HG02763 (cell line): Measurements from ENCODE around the gene TIMMDC1.
"Not testable (repeated sequence)": the region's sequence is repeated elsewhere in the genome, so short reads cannot be mapped to it uniquely, and the experiment has no call there.

Experiments
- ATAC-seq: cut with Tn5 transposase; IDR thresholded peaks from one replicate; pipeline ENCODE4 v1.9.1; 2021; ENCODE audit warnings: mild to moderate bottlenecking, moderate library complexity; ENCODE audit not compliant: unreplicated experiment

TIMMDC1 gene

GRCh38 chr3:119508172-119508845, 10.0 kb downstream of the TIMMDC1 start:
- peak; percentile 47 for ATAC-seq

DNA sequence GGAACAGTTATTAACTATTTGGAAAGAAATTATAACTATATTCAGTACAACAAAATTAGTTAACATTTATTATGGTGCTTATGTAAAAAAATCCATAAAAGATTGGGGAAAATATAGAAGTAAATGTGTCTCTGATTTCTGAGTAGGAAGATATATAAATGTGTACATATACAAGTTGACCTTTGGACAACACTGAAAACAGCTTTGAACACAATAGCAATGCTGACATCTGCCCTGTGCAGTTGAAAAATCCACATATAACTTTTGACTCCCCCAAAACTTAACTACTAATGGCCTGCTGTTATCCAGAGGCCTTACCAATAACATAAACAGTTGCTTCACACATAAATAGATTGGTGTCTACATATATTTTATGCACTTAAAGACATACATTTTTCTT, 12.3 kb downstream of the TIMMDC1 start:
- no peak for ATAC-seq

- no peak for ATAC-seq
These were observed 16.3 kb downstream of the TIMMDC1 start for GRCh38 chr3:119514637-119515036.

DNA sequence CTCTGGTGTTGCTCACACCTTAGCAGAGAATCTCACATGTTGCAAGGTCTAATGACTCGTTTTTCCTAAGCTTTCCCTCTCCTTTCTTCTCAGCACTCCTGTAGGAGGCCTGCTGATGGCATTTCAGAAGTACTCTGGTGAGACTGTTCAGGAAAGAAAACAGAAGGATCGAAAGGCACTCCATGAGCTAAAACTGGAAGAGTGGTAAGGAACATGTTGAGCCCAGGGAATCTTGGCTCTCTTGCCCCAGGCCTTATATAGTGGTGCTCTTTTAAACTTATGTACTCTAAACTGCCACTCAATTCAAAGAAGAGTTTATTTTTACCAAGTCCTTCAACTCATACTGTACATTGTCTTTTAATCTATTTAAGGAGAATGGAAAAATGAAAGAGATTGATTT, 18.8 kb downstream of the TIMMDC1 start:
- ATAC-seq = no peak

DNA sequence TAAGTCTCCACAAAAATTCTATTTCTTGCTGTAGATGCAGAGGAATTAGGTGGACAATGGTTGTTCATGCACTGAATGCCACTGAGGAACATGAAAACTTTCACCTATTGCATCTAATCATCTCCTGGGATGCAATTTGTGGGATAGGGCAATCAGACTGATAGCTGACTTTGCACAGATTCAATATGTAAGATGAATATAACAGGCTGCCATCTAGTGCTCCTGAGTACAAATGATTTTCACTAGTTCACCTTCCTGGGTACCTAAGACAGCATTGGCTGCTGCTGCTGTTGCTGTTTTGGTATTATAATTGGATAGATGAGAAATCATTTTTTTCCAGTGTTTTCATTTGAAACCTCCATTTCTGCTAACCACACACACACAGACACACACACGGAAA, 19.7 kb downstream of the TIMMDC1 start:
- ATAC-seq = no peak

- ATAC-seq = no peak
These were observed 26.8 kb downstream of the TIMMDC1 start for GRCh38 chr3:119524931-119525662.

GRCh38 chr3:119527714-119528113, 29.4 kb downstream of the TIMMDC1 start:
- no peak for ATAC-seq

DNA sequence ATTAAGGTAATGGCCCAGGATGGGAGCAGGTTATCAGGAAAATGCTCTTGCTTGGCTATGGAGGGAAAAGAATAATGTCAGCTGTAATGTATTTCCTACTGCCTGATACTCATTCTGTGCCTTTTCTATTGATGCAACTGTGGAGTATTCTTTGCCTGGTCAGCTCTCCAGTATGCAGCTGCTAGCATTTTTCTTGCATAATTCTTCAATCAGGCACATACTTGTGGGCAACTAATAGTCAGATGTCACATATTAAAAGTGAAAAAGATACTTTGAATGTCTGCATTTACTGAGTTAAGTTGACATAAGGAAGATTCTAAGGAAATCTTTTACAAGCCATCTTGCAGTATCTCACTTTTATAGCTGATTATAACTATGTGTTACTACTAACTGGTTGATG, 31.5 kb downstream of the TIMMDC1 start:
- ATAC-seq = no peak

GRCh38 chr3:119530456-119530855, 32.1 kb downstream of the TIMMDC1 start:
- ATAC-seq = no peak

DNA sequence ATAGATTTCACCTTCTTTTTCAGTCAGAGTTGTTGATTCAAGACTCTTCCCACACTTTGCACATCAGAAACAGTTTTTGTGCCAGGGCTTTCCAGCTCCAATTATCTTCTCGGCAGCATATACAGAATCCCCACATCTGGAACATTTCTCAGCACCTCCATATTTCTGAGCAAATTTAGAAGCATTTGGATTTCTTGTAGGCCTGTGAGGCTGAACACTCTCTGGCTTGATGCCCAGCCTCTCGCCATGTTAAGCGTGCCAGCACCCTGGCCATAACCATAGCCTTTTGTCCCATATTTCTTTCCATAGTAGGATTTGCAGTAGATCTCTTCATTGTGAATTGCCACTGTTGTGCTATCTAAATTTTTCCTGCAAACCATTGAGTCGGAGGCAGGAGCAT, 32.8 kb downstream of the TIMMDC1 start:
- ATAC-seq = no peak

DNA sequence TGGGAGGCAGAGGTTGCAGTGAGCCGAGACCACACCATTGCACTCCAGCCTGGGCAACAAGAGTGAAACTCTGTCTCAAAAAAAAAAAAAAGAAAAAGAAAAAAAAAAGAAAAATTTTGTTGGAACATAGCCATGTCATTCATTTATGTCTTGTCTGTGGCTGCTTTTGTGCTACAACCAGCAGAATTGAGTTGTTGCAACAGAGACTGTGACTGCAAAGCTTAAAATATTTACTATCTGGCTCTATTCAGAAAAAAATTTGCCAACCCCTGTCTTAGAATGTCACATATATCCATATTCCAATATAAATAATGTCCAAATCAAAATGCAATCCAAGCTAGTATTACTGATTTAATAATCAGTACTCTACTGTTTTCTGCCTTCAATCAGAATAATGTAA, 35.9 kb downstream of the TIMMDC1 start:
- no peak for ATAC-seq

DNA sequence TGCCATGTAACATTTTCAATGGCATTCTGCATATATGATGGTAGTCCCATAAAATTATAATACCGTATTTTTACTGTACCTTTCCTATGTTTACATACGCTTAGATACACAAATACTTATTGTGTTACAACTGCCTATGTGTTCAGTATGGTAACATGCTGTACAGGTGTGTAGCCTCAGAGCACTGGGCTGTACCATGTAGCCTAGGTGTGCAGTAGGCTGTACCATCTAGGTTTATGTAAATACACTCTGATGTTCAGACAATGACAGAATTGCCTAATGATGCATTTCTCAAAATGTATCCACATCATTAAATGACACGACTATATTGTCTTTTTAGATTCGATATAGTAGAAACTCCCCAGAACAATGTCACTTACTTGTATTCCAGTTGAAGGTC, 38.4 kb downstream of the TIMMDC1 start:
- no peak for ATAC-seq

- ATAC-seq = no peak
These were observed 40.4 kb downstream of the TIMMDC1 start for GRCh38 chr3:119538772-119539171.

- no peak for ATAC-seq
These were observed 43.2 kb downstream of the TIMMDC1 start for GRCh38 chr3:119541547-119541946.

DNA sequence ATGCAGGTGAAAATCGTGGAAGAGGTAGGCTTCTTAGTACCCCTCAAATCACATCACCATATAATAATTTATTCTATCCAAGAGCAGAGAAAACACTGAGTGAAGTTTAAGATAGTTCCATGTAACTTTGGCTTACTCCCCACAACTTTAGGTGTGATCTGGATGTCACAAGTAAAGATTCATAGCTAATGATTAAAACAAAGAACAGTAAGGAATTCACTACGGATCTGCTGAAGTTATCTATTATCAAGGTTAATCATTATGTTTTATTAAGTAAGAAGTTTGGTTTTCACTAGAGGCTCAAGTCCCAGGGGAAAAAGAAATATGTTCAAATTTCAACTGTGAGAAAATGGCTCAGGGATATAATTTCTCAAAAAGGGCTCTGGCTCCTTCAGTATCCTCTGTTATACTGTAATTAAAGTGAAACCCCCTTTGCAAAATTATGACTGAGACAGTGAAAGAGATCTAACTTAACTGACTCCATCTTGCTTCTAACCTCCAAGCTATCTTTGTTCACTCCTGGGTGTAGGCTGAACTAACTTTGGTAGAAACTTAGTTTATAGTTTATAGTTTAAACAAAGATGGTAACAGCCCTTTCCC, 43.9 kb downstream of the TIMMDC1 start:
- ATAC-seq = no peak

GRCh38 chr3:119543147-119543546, 44.8 kb downstream of the TIMMDC1 start:
- no peak for ATAC-seq

- no peak for ATAC-seq
These were observed 48.9 kb downstream of the TIMMDC1 start for GRCh38 chr3:119547227-119547626.

DNA sequence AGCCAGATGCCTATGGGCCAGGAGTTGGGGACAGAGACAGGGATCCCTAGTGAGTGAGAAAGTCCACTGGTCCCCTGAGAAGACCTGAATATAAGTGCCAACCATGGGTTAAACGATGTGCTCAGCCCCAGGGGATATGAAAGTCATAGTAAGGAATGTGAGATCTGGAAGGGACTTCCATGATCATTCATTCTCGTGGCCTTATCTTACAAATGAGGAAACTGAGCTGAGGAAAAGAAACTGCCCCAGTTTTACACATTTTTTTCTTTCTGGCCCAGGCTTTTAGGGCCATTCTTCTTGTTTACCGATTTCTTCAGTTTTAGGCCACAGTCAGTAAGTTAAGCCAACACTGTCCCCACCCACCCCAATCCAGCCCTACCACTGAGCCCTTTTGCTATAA, 50.0 kb downstream of the TIMMDC1 start:
- no peak for ATAC-seq

- no peak for ATAC-seq
These were observed 52.0 kb downstream of the TIMMDC1 start for GRCh38 chr3:119550192-119550910.

- no peak for ATAC-seq
These were observed 53.3 kb downstream of the TIMMDC1 start for GRCh38 chr3:119551598-119551997.

DNA sequence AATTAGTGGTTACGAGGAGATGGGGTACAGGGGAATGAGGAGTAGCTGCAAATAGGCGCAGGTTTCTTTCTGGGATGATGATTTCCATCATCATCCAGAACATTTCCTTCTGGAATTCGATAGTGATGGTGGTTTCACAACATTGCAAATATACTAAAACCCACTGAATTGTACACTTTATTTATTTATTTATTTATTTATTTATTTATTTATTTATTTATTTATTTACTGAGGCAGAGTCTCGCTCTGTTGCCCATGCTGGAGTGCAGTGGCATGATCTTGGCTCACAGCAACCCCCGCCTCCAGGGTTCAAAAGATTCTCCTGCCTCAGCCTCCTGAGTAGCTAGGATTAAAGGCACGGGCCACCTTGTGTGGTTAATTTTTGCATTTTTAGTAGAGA, 54.6 kb downstream of the TIMMDC1 start:
- ATAC-seq = not testable (repeated sequence)
